GM21360 (cell line): ENCODE measurements around the gene GSTT4.
"Not testable (repeated sequence)": the region's sequence is repeated elsewhere in the genome, so short reads cannot be mapped to it uniquely, and the experiment has no call there.

ENCODE experiments used
- ATAC-seq: cut with Tn5 transposase; IDR thresholded peaks from one replicate; pipeline ENCODE4 v1.9.1; 2021; ENCODE audit warnings: mild to moderate bottlenecking, moderate library complexity; ENCODE audit not compliant: unreplicated experiment

Gene GSTT4

DNA sequence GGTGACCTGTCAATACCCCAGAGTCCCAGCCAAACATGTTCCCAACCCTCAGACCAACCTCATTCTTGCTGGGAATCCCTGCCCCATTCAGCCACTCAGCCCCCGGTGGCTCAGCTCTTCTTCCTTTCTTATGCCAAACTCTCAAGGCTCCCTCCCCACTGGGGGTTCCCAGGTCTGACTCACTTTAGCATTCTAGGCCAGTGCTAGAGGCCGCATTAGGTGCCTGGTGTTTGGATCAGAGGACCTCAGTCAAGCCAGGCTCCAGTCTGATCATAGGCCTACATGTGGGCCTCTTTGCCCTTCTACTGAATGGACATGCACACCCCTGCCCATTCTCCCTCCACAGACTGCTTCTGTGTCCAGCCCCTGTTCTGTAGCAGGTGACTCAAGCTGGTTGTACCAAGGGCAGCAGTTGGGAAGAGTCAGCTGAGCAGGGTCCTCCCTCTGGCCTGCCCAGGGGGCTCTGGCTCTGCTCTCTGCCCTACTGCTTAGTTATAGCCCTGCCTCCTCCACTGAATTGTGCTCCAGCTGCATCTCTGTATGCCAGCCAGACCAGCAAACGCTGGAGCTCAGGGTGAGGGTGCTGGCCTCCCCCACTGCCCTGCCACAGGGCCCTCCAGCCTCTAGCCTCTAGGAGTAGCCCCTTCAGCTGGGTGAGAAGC lies 15.5 kb downstream of the GSTT4 start:
- not testable (repeated sequence) for ATAC-seq

DNA sequence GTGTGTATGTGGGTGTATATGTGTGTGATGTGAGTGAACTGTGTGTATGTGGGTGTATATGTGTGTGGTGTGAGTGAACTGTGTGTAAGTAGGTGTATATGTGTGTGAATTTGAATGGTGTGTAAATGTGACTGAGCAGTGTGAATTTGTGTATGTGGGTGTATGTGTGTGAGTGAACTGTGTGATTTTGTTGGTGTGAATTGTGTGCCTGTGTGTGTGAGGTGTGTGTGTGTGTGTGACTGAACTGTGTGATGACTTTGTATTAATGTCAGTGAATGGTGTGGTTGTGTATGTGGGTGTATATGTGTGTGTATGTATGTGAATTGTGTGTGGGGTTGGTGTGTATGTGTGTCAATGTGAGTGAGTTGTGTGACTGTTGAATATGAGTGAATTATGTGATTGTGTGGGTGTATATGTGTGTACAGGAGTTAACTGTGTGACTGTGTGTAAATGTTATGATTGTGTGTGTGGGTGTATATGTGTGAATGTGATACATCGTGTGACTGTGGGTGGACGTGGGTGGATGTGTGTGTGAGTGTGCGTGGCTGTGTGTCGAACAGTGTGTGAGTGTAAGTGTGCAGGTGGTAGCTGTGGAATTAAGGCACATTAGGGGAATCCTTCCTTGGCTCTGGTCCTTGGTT lies 18.6 kb downstream of the GSTT4 start:
- not testable (repeated sequence) for ATAC-seq

DNA sequence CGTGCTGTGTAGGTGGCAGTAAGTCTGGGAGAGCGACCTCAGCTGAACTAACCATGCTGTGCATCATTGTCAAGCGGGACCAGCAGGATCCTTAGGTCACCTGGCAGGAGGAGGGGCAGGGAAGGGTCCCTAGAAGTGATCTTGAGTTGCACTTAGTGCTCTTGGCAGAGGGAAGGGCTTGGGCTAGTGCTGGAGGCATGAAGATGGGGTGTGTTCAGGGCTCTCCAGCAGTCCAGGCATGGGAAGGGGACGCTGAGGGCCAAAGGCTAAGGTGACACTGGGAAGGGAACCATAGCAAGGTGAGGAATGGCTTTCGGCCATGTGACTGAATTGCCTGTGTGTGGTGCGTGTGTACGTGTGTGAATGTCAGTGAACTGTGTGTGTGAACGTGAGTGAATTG lies 19.2 kb downstream of the GSTT4 start:
- not testable (repeated sequence) for ATAC-seq

DNA sequence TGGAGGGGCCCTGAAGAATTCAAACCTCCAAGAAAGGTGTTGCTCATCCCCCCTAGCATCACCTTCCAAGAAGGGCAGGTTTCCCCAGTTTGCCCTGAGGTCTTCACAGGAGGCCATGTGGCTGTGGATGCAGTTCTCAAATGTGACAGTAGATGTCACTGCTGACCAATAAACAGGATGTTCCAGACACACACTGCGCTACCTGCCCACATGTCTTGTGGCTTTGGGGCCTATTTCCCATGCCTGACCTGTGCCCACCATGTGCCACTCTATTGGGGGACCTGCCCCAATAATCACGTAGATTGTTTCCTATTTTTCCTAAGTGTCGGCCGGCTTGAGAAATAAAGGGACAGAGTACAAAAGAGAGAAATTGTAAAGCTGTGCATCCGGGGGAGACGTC lies 20.8 kb downstream of the GSTT4 start:
- no peak for ATAC-seq

DNA sequence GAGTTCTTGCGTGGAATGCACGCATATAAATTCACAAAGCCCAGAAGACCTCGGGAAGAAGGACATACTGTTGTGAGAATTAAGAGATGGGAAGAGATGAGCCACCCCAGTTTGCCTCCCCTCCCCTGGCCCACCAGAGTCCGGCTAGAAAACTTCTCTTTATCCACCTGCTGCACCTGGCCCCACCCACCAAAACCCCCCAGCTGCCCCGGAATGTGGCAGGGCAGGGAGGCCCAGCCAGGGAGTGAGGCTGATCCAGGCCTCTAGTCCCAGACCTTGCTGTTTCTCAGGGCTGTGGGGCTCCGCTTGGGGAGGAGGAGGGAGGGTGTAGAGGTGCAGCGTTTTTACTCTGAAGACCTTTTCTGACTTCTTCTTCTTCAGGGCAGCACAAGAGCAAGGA lies 24.7 kb downstream of the GSTT4 start:
- ATAC-seq: not testable (repeated sequence)

DNA sequence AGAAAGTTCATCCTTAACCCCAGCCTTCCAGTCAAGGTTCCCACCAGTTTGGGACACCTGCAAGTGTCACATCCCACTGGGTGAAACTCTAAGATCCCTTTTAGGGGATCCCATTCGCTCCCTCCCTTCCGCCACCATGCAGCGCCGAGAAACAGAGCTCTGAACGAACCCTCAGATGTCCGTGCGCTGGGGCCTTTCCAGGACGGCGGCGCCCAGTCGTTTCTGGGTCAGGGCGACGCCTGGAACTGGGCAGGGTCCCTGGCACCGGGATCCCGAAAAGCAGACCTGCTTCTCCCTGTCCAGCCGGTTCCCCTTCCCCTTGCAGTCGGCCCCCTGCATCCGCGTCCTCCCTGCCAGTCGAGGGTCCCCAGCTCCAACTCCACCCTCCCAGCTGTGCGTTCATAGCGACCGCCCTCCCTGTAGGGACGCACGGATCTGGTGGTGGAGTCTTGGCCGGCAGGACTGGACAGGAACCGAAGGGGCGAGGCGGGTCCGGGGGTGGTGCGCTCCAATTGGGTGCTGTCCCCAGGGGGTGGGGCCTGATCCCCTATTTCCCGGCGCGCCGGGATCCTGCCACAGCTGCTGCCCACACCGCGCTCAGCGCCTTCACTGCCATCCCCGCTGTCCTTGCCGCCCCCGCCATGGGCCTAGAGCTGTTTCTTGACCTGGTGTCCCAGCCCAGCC lies 25.6 kb downstream of the GSTT4 start, which contains the start of gene GSTT2:
Gene GSTT2, plus strand, starts transcription at position 578 of the 684 bp plus-strand sequence.
- ATAC-seq: not testable (repeated sequence)

DNA sequence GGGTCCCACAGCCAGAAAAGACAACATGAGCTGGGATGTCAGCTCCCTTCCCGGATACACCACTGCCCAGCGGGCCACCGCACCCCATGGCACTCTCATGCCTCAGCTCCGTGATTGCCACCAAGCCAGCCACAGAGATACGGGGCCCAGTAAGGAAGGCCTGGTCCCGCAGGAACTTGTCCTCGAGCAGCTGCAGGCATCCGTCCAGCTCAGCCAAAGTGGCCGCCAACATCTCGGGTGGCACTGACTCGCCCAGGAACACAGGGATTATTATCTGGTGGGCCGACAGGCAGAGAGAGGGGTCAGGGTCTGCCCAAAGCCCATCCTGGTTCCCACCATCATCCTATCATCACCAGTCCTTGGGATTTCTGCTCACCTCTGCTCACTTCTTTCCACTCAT lies 27.9 kb downstream of the GSTT4 start:
- ATAC-seq: not testable (repeated sequence)

DNA sequence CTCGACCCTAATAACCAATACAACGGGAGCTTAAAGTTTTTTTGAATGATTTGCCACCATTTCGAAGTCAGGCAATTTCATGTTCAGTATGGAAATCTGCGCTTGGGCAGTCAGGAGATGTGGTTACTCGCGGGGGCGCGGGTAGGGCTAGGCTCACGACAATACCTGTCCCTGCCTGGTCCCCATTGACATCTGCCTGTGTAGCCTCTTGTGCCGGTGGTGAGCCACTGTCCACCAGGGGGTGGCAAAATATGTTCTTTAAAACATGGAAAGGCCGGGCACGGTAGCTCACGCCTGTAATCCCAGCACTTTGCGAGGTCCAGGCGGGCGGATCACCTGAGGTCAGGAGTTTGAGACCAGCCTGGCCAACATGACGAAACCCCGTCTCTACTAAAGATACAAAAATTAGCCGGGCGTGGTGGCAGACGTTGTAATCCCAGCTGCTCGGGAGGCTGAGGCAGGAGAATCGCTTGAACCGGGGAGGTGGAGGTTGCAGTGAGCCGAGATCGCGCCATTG lies 30.4 kb downstream of the GSTT4 start:
- ATAC-seq: peak; percentile 38

DNA sequence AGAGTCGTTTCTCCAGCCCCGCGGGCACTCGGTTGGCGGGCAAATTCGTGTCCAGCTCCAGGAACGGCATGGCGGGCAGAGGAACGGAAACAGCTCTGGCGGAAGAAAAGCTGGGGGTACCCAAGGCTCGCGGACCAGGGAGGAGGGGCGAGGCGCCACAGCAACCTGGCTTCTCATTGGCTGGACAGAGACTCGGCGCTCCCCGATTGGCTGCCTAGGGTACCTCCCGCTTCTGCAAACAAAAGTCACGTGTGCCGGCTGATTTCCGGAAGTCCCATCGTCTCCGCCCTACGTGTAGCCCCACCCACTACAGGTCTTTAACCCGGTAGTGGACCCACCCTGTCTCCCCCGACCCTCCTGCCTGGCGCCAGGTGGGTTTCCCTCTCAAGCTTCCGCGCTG lies 30.9 kb downstream of the GSTT4 start, which contains the start of gene DDT:
Gene DDT, minus strand, starts transcription at position 97 of the 400 bp plus-strand sequence. Its CDS starts 27 bp downstream, at position 70.
- peak; percentile 88 for ATAC-seq

DNA sequence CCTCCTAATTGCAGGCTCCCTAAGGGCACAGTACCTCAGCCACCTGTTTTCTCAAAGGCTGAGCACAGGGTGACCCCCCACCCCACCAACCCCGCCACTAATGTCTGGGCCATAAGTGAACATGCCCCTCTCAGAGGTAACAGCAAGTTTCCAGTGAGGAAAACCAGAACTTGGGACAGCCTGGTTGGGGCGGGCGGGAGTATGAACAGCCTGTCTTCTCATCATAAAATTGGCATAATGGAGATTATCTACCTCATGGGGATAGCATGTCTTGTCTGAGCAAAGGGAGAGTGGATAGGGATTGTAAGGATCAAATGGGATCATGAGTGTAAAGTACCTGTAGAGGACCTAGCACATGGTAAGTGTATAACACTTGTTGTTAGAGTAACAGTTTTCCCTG lies 33.3 kb downstream of the GSTT4 start:
- ATAC-seq: not testable (repeated sequence)

DNA sequence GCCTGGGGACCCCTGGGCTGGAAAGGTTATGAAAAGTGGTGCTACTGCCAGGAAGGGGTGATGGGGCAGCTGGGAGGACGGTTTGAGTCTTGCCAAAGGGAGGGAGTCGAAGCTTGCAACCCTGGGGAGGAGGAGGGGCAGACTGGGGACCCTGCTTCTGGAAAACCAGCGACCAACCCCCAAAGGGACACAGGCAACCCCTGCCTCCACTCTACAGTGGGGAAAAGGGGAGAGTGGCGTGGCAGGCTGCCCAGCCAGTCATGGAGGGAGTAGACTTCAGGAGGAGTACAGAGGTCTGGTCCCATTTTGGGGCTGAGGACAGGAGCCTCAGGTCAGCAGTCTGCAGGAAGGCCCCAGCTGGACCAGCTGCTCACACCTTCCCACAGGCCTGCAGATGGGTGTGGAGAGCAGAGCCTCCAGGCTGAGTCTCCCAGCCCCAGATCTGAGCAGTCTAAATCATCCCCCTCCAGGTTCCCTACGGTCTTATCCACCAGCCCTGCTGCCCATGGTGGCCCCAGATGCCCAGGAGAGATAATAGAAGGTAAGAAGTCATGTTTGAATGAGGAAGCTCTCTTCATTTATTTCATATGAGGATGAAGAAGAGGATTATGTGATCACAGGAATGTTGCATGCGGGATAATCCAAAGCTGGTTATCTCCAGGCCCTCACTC lies 34.3 kb downstream of the GSTT4 start:
- no peak for ATAC-seq

DNA sequence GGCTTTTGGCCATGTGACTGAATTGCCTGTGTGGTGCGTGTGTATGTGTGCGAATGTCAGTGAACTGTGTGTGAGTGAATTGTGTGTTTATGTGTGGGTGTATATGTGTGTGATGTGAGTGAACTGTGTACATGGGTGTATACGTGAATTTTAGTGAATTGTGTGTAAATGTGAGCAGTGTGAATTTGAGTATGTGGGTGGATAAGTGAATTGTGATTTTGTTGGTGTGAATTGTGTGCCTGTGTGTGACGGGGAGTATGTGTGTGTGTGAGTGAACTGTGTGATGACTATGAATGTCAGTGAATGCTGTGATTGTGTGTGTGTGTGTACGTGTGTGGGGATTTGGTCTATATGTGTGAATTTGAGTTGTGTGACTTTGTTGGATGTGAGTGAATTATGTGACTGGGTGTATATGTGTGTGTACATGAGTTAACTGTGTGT lies 35.0 kb downstream of the GSTT4 start:
- ATAC-seq: no peak

DNA sequence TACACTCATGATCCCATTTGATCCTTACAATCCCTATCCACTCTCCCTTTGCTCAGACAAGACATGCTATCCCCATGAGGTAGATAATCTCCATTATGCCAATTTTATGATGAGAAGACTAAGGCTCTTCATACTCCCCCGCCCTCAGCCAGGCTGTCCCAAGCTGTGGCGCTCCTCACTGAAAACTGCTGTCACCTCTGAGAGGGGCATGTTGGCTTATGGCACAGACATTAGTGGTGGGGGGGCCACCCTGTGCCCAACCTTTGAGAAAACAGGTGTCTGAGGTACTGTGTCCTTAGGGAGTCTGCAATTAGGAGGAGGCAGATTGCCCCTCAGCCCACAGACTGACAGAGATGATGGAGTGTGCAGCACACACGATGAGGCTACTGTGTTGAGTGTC lies 36.2 kb downstream of the GSTT4 start:
- no peak for ATAC-seq

DNA sequence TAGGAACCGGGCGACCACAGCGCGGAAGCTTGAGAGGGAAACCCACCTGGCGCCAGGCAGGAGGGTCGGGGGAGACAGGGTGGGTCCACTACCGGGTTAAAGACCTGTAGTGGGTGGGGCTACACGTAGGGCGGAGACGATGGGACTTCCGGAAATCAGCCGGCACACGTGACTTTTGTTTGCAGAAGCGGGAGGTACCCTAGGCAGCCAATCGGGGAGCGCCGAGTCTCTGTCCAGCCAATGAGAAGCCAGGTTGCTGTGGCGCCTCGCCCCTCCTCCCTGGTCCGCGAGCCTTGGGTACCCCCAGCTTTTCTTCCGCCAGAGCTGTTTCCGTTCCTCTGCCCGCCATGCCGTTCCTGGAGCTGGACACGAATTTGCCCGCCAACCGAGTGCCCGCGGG lies 38.7 kb downstream of the GSTT4 start, which contains the start of gene DDTL:
Gene DDTL, plus strand, starts transcription at position 321 of the 400 bp plus-strand sequence. Its CDS starts 27 bp downstream, at position 348.
- ATAC-seq: peak; percentile 86

DNA sequence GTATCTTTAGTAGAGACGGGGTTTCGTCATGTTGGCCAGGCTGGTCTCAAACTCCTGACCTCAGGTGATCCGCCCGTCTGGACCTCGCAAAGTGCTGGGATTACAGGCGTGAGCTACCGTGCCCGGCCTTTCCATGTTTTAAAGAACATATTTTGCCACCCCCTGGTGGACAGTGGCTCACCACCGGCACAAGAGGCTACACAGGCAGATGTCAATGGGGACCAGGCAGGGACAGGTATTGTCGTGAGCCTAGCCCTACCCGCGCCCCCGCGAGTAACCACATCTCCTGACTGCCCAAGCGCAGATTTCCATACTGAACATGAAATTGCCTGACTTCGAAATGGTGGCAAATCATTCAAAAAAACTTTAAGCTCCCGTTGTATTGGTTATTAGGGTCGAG lies 39.2 kb downstream of the GSTT4 start:
- peak; percentile 5 for ATAC-seq

DNA sequence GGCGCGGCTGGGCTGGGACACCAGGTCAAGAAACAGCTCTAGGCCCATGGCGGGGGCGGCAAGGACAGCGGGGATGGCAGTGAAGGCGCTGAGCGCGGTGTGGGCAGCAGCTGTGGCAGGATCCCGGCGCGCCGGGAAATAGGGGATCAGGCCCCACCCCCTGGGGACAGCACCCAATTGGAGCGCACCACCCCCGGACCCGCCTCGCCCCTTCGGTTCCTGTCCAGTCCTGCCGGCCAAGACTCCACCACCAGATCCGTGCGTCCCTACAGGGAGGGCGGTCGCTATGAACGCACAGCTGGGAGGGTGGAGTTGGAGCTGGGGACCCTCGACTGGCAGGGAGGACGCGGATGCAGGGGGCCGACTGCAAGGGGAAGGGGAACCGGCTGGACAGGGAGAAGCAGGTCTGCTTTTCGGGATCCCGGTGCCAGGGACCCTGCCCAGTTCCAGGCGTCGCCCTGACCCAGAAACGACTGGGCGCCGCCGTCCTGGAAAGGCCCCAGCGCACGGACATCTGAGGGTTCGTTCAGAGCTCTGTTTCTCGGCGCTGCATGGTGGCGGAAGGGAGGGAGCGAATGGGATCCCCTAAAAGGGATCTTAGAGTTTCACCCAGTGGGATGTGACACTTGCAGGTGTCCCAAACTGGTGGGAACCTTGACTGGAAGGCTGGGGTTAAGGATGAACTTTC lies 44.0 kb downstream of the GSTT4 start, which contains the start of gene GSTT2B:
Gene GSTT2B, minus strand, starts transcription at position 112 of the 688 bp plus-strand sequence. Its CDS starts 64 bp downstream, at position 48.
- ATAC-seq: not testable (repeated sequence)

DNA sequence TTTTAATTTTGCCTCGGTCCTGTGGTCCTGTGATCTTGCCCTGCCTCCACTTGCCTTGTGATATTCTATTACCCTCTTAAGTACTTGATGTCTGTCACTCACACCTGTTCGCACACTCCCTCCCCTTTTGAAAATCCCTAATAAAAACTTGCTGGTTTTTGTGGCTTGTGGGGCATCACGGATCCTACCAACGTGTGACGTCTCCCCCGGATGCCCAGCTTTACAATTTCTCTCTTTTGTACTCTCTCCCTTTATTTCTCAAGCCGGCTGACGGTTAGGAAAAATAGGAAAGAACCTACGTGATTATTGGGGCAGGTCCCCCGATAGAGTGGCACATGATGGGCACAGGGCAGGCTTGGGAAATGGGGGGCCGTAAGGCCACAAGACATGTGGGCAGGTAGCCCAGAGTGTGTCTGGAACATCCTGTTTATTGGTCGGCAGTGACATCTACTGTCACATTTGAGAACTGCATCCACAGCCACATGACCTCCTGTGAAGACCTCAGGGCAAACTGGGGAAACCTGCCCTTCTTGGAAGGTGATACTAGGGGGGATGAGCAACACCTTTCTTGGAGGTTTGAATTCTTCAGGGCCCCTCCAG lies 48.9 kb downstream of the GSTT4 start:
- ATAC-seq: not testable (repeated sequence)

DNA sequence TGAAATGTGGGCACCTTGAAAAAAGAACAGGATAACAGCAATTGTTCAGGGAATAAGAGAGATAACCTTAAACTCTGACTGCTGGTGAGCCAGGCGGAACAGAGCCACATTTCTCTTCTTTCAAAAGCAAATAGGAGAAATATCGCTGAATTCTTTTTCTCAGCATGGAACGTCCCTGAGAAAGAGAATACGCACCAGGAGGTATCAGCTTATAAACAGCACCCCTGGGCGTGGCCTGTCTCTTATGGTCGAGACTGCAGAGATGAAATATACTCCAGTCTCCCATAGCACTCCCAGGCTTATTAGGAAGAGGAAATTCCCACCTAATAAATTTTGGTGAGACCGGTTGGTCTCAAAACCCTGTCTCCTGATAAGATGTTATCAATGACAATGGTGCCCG lies 49.4 kb downstream of the GSTT4 start:
- ATAC-seq: not testable (repeated sequence)

DNA sequence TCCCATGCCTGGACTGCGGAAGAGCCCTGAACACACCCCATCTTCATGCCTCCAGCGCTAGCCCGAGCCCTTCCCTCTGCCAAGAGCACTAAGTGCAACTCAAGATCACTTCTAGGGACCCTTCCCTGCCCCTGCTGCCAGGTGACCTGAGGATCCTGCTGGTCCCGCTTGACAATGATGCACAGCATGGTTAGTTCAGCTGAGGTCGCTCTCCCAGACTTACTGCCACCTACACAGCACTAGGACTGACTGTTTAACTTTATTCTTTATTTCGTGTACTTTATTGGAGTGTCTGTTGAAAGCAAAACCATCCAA lies 50.3 kb downstream of the GSTT4 start:
- not testable (repeated sequence) for ATAC-seq
